B cell (primary cell): Measurements from ENCODE around the gene HDAC5. TPM values are rescaled to one million over a fixed set of nuclear protein-coding genes. Genes with fewer than 3 reads are reported as not detected.

ENCODE experiments used
- ATAC-seq: fragments of 200-7000 bp; cut with Tn5 transposase; one replicate; pipeline ENCODE4 v1.10.0; 2021; ENCODE audit warnings: low read depth, mild to moderate bottlenecking, moderate number of reproducible peaks, moderate library complexity
- CTCF ChIA-PET: fragments of 350-600 bp; sonication (Branson Sonifier 250); formaldehyde crosslinking; loops from one replicate; lab custom pipeline; 2021; ENCODE audit warnings: antibody characterized with exemption, inconsistent platforms; lab: Charles Lee
- POLR2A ChIA-PET: fragments of 350-600 bp; sonication (Branson Sonifier 250); formaldehyde crosslinking; loops from one replicate; lab custom pipeline; 2021; ENCODE audit warnings: antibody characterized with exemption; lab: Charles Lee
- DNase-seq: peaks from one replicate; pipeline ENCODE4 v3.0.0; 2013
- H2AFZ ChIP-seq: 2 replicates; pipeline ENCODE4 v1.6.1; 2012; ENCODE audit warnings: mild to moderate bottlenecking, low read depth, low read length; ENCODE audit not compliant: insufficient read depth, poor library complexity, severe bottlenecking
- H3K27ac ChIP-seq, 2 donors: 1 replicate in 1 of 2; 2 replicates in 1 of 2; pipeline ENCODE4 v1.5.1; 2012 to 2013; ENCODE audit warnings: low read length in 2 of 2, mild to moderate bottlenecking in 2 of 2, moderate library complexity in 1 of 2
- H3K27me3 ChIP-seq, 4 experiments: fragments of 200-600 bp in 1 of 4; sonication (generic) in 1 of 4; replicated peaks in 1 of 4; 1 replicate in 2 of 4; 2 replicates in 2 of 4; pipeline versions ENCODE4 v1.6.1 to v1.7.0; 2013 to 2016; ENCODE audit warnings: low read length in 3 of 4, mild to moderate bottlenecking in 2 of 4, mixed read lengths in 1 of 4, moderate library complexity in 1 of 4; ENCODE audit not compliant: insufficient read depth in 4 of 4, control insufficient read depth in 3 of 4; ENCODE audit errors: control extremely low read depth in 1 of 4
- H3K36me3 ChIP-seq, 2 experiments: replicated peaks in 1 of 2; 1 replicate in 1 of 2; 2 replicates in 1 of 2; pipeline versions ENCODE4 v1.6.1 to v1.7.1; 2013; ENCODE audit warnings: low read length in 1 of 2; ENCODE audit not compliant: insufficient read depth in 2 of 2, control insufficient read depth in 1 of 2; ENCODE audit errors: control extremely low read depth in 1 of 2, extremely low read depth in 1 of 2
- H3K4me1 ChIP-seq, 2 donors: fragments of 200-600 bp in 1 of 2; sonication (generic) in 1 of 2; 1 replicate in 1 of 2; 2 replicates in 1 of 2; pipeline versions ENCODE4 v1.5.1 to v1.6.1; 2013 to 2017; ENCODE audit warnings: low read length in 2 of 2; ENCODE audit not compliant: control insufficient read depth in 2 of 2, insufficient read depth in 2 of 2
- H3K4me2 ChIP-seq: replicated peaks from 2 replicates; pipeline ENCODE3; 2012; ENCODE audit warnings: mild to moderate bottlenecking, low read depth, low read length; ENCODE audit not compliant: poor library complexity, severe bottlenecking
- H3K4me3 ChIP-seq, 5 experiments: fragments of 200-600 bp in 1 of 5; sonication (generic) in 1 of 5; 1 replicate in 3 of 5; 2 replicates in 2 of 5; pipeline versions ENCODE4 v1.5.1 to v1.7.0; 2011 to 2016; ENCODE audit warnings: low read length in 4 of 5, mild to moderate bottlenecking in 4 of 5, low read depth in 2 of 5, control low read depth in 1 of 5, moderate library complexity in 1 of 5; ENCODE audit not compliant: insufficient read depth in 1 of 5; ENCODE audit errors: control extremely low read depth in 1 of 5, extremely low read depth in 1 of 5
- H3K79me2 ChIP-seq: fragments of 200-600 bp; sonication (generic); one replicate; pipeline ENCODE4 v1.6.0; 2016; ENCODE audit warnings: low read length; ENCODE audit not compliant: control insufficient read depth, insufficient read depth
- H3K9ac ChIP-seq: fragments of 200-600 bp; sonication (generic); 2 replicates; pipeline ENCODE4 v1.6.1; 2017; ENCODE audit warnings: mild to moderate bottlenecking, low read length, moderate library complexity
- H3K9me3 ChIP-seq, 3 donors: one replicate each; pipeline versions ENCODE4 v1.6.1 to v1.7.1; 2013; ENCODE audit warnings: low read length in 2 of 3; ENCODE audit not compliant: control insufficient read depth in 2 of 3, insufficient read depth in 1 of 3; ENCODE audit errors: control extremely low read depth in 1 of 3
- H4K20me1 ChIP-seq: 2 replicates; pipeline ENCODE4 v1.6.0; 2012; ENCODE audit warnings: mild to moderate bottlenecking, low read length; ENCODE audit not compliant: insufficient read depth, control insufficient read depth, poor library complexity, severe bottlenecking
- H3K27ac Mint-ChIP-seq: one replicate; pipeline ENCODE4 v1.8.0; 2021; ENCODE audit warnings: mixed read lengths
- H3K27me3 Mint-ChIP-seq: one replicate; pipeline ENCODE4 v1.8.0; 2021; ENCODE audit warnings: mixed read lengths
- H3K4me1 Mint-ChIP-seq: one replicate; pipeline ENCODE4 v1.8.0; 2021; ENCODE audit warnings: mixed read lengths
- H3K4me3 Mint-ChIP-seq: one replicate; pipeline ENCODE4 v1.8.0; 2021; ENCODE audit warnings: mixed read lengths
- H3K9me3 Mint-ChIP-seq: one replicate; pipeline ENCODE4 v1.8.0; 2022; ENCODE audit warnings: mixed read lengths; ENCODE audit not compliant: insufficient read depth
- CTCF ChIP-seq: fragments of 200-600 bp; IDR thresholded peaks from one replicate; pipeline ENCODE4 v1.8.0; 2022; ENCODE audit warnings: antibody characterized with exemption, mild to moderate bottlenecking
- EZH2 ChIP-seq: IDR thresholded peaks from 2 replicates; pipeline ENCODE4 v1.6.1; 2012; ENCODE audit warnings: borderline replicate concordance, low read depth, mild to moderate bottlenecking, moderate library complexity, low read length; ENCODE audit not compliant: insufficient read depth, poor library complexity, severe bottlenecking
- WGBS: methylation state at CpG from one replicate; pipeline ENCODE4 v1.1.5; 2013; ENCODE audit warnings: missing lambda C conversion rate; ENCODE audit not compliant: insufficient coverage; 5-methylcytosine and 5-hydroxymethylcytosine counted together
- intact Hi-C: fragments of 100-400 bp; cut with micrococcal nuclease; formaldehyde crosslinking; loops from one replicate; pipeline ENCODE4 v1.10.0; 2022
- polyA plus RNA-seq: library from polyadenylated mRNA; depleted of rRNA; stranded (reverse); fragments of >200 nt; gene quantifications from 2 replicates; pipeline ENCODE4 v1.2.3, GENCODE V29; 2012
- total RNA-seq, 2 donors: library from RNA; stranded (reverse); fragments of 120-200 nt in 1 of 2; gene quantifications; 1 replicate in 1 of 2; 2 replicates in 1 of 2; pipeline versions ENCODE4 v1.2.3 to v1.2.4, GENCODE V29; 2013 to 2022

Gene HDAC5
- total and polyA plus RNA-seq, 2 donors (not counting 1 experiment from before 2014, with no cell fraction given) = 99.8 to 104 TPM

GRCh38 chr17:44069974-44070454 lies 53.4 kb downstream of the HDAC5 start:
- no peaks in the 10 kb centered on the region for H3K9me3 Mint-ChIP-seq
- H3K27ac Mint-ChIP-seq = peak overlapping the region; percentile 82
- H3K4me2 ChIP-seq = peak overlapping the region; percentile 90
- peaks cover 38% of the 10 kb centered on the region for H3K79me2 ChIP-seq
- POLR2A ChIA-PET = interaction anchor here (0.6 to 1.1 kb wide), 10 partner anchors 23 to 1891 kb away, joined by 3 to 5 read pairs (median 4); partner anchors contain the start of genes HDAC5 and HEXIM1
- H3K4me1 Mint-ChIP-seq = peaks cover 40% of the 10 kb centered on the region
- peak overlapping the region; percentile 31 to 65 for H3K27ac ChIP-seq
- no peaks in the 10 kb centered on the region for H4K20me1 ChIP-seq
- no peaks in the 10 kb centered on the region for H3K27me3 Mint-ChIP-seq
- CTCF ChIA-PET = interaction anchor here (1.2 to 1.4 kb wide), 3 partner anchors 45 to 56 kb away, joined by 3 to 4 read pairs (median 3); partner anchors contain the start of genes HDAC5 and TMEM101
- ATAC-seq (no peak), DNase-seq (no peak)
- H3K4me1 ChIP-seq = peaks cover 25 to 35% of the 10 kb centered on the region in 2 donors
- no peak for TF ChIP-seq EZH2
- no peak for TF ChIP-seq CTCF
- no peaks in the 10 kb centered on the region for H3K9me3 ChIP-seq
- H3K9ac ChIP-seq = peak overlapping the region; percentile 86
- no CpG with 5 or more reads among the region's 7 CpGs for WGBS
- no peaks in the 10 kb centered on the region for H3K27me3 ChIP-seq
- peak overlapping the region; percentile 93 for H3K4me3 Mint-ChIP-seq
- H2AFZ ChIP-seq = peak overlapping the region; percentile 80
- H3K4me3 ChIP-seq = peak overlapping the region; percentile 42 to 87 (median 73)
- H3K36me3 ChIP-seq = peaks cover 0 to 7% of the 10 kb centered on the region in 2 experiments
- intact Hi-C loops = loop anchor here (1.0 to 2.0 kb wide), 6 partner anchors 54 to 255 kb away; partner anchors contain the start of genes HROB, SLC25A39 and TMEM101

DNA sequence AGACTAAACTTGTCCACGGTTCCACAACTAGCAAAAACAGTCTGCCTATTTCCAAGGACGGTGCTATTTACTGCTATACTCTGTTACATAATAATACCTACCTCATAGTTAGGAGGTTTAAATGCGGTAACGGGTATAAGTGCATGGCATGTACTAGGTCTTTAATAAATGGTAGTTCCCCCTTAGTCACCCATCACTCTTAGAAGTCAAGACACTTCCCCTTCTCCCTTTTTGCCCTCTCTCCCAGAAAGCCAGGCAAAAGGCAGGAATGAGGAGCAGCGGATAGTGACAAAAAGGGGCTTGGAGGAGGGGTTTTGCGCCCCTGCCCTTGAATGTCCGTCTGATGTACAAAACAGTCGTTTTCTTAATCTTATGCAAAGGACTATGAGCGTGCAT lies 55.9 kb downstream of the HDAC5 start:
- Histone ChIP-seq H2AFZ (peak overlapping the region; percentile 75), H3K36me3 (peaks cover 0 to 9% of the 10 kb centered on the region in 2 experiments), H3K9me3 (no peaks in the 10 kb centered on the region), H3K4me1 (peaks cover 25 to 35% of the 10 kb centered on the region in 2 donors), H3K27ac (peak overlapping the region in 1 of 2 donors; percentile 80), H3K4me3 (no peak overlapping the region), H3K9ac (no peak overlapping the region), H3K79me2 (peaks cover 58% of the 10 kb centered on the region), H3K4me2 (peak overlapping the region; percentile 92), H3K27me3 (no peaks in the 10 kb centered on the region), H4K20me1 (no peaks in the 10 kb centered on the region)
- DNase-seq (no peak), ATAC-seq (no peak)
- 98% methylated on average over 5 of the region's 9 CpGs for WGBS
- H3K27ac Mint-ChIP-seq = peak overlapping the region; percentile 26
- H3K27me3 Mint-ChIP-seq = no peaks in the 10 kb centered on the region
- POLR2A ChIA-PET = no interaction called here
- TF ChIP-seq EZH2 (no peak), CTCF (no peak)
- CTCF ChIA-PET = interaction anchor here (2.5 kb wide), 1 partner anchor 56 kb away, joined by 5 read pairs; the partner anchor contains the start of gene HDAC5
- H3K4me3 Mint-ChIP-seq = peak overlapping the region; percentile 89
- H3K4me1 Mint-ChIP-seq = peaks cover 50% of the 10 kb centered on the region
- H3K9me3 Mint-ChIP-seq = no peaks in the 10 kb centered on the region
- intact Hi-C loops = loop anchor here (2.0 kb wide), 1 partner anchor 61 kb away; no protein-coding TSS in a partner anchor
